Measurements from ENCODE around the gene ARID3A. TPM values are rescaled to one million over a fixed set of nuclear protein-coding genes. Genes with fewer than 3 reads are reported as not detected.
A peak's percentile ranks its signal among the peaks of the same experiment; 100 is the strongest.

ARID3A gene
- total RNA-seq, 2 experiments from 2014 or later: 28.7 to 33.2 TPM

DNA sequence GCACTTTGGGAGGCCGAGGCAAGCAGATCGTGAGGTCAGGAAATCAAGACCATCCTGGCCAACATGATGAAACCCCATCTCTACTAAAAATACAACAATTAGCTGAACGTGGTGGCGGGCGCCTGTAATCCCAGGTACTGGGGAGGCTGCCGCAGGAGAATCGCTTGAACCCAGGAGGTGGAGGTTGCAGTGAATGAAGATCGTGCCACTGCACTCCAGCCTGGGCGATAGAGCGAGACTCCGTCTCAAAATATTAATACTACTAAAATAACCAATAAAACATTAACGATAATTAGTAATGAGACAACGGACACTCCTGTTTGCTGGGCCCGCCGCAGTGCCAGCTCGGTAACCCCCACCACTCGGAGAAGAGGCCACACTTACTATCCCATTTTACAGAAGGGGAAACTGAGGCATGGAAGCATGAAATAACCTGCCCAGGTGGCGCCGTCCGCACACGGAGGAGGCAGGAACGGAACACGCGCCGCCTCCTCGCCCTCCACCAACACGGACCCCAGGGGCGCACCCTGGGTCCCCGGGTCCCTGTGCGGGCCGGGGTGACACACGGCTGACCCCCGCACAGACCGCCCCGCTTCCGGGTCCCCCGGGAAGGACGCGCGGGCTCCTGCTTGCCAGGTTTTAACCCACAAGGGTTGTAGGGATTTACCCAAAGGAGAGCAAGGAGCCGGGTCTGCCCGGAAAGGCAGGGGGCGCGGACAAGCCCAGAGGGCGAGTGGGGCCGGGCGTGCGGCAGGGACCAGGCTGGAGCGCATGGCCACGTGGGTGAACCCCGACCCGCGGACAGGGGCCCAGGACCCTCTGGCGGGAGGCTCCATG, 14.4 kb upstream of the ARID3A start:
- ATAC-seq (ENCODE audit: low read depth): no peak
- no peak for DNase-seq
- H3K27ac Mint-ChIP-seq: peak overlapping the region; percentile 60
- POLR2A ChIA-PET: no interaction called here
- peaks cover 37% of the 10 kb centered on the region for H3K4me1 Mint-ChIP-seq
- no peaks in the 10 kb centered on the region for H3K9me3 Mint-ChIP-seq
- no peaks in the 10 kb centered on the region for H3K27me3 Mint-ChIP-seq
- H3K36me3 Mint-ChIP-seq: peaks cover 4% of the 10 kb centered on the region
- H3K4me3 Mint-ChIP-seq: peak overlapping the region; percentile 60

DNA sequence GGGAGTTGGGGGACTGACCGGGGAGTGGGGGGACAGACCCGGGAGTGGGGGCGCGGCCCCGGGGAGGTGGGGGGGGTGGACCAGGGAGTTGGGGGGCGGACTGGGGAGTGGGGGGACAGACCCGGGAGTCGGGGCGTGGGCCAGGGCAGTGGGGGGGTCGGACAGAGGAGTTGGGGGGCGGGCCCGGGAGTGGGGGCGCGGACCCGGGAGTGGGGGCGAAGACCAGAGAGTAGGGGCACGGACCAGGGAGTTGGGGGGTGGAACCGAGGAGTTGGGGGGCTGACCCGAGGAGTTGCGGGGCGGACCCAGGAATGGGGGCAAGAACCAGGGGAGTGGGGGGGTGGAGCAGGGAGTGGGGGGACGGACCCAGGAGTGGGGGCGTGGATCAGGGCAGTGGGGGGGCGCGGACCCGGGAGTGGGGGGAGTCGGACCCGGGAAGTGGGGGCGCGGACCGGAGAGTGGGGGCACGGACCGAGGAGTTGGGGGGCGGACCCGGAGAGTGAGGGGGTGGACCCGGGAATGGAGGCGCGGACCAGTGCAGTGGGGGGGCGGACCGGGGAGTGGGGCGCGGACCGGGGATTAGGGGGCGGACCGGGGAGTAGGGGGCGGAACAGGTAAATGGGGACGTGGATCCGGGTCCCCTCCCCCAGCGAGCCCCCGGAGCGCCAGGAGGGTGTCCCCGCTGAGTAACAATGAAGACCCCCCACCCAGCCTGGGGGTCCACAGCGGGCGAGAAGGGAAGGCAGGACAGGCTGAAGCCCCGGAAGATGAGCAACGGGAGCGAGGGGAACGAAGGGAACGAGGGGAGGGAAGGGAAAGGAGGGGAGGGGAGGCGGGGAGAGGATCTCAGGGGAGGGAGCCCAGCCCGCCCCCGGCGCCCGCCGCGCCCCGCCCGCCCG, 13.4 kb upstream of the ARID3A start:
- POLR2A ChIA-PET: interaction anchor here (1.6 to 1.9 kb wide), 2 partner anchors 19 to 49 kb away, joined by 5 to 8 read pairs; partner anchors contain the start of genes MED16 and RNU6-9
- DNase-seq (no peak), ATAC-seq (ENCODE audit: low read depth) (no peak)
- Mint-ChIP-seq H3K9me3 (no peaks in the 10 kb centered on the region), H3K27me3 (no peaks in the 10 kb centered on the region), H3K4me3 (peak overlapping the region; percentile 91), H3K27ac (peak overlapping the region; percentile 95), H3K4me1 (peaks cover 28% of the 10 kb centered on the region), H3K36me3 (peaks cover 4% of the 10 kb centered on the region)

DNA sequence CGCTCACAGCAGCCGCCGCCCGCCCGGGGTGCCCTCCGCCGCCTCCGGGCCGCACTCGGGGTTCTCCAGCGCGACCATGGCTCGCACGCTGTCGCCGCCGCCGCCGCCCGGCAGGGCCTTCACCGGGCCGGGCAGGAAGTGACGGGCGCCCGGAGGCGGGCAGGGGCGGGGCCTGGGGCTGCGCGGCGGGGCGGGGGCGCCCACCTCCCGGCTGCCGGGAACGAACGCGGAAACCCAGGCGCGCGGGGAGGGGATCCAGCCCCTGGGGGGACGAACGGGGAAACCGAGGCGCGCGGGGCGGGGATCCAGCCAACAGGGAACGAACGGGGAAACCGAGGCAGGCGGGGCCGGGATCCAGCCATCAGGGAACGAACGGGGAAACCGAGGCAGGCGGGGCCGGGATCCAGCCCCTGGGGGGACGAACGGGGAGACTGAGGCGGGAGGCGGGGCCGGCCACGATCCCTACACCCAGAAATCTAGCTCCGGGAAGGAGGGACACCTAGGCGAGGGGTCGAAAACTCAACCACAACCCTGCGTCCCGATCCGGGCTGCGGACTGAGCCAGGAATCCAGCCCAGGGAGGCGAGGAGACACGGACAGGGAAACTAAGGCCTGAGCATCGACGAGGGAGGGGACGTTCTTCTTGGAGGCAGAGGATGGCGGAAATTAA, 12.6 kb upstream of the ARID3A start, which contains the start of gene R3HDM4:
Gene R3HDM4, minus strand, starts transcription at position 140 of the 669 bp plus-strand sequence. Its CDS starts 62 bp downstream, at position 78.
- peaks cover 2% of the 10 kb centered on the region for H3K27me3 Mint-ChIP-seq
- POLR2A ChIA-PET: interaction anchor here (1.2 to 1.9 kb wide), 3 partner anchors 8 to 49 kb away, joined by 3 to 8 read pairs (median 5); partner anchors contain the start of genes MED16 and RNU6-9
- no peaks in the 10 kb centered on the region for H3K9me3 Mint-ChIP-seq
- DNase-seq: peak; percentile 92
- peak within 1 kb of the TSS; percentile 91 for H3K4me3 Mint-ChIP-seq
- H3K4me1 Mint-ChIP-seq: peaks cover 25% of the 10 kb centered on the region
- ATAC-seq (ENCODE audit: low read depth): peak; percentile 53
- H3K36me3 Mint-ChIP-seq: peaks cover 4% of the 10 kb centered on the region
- H3K27ac Mint-ChIP-seq: peak within 1 kb of the TSS; percentile 95

DNA sequence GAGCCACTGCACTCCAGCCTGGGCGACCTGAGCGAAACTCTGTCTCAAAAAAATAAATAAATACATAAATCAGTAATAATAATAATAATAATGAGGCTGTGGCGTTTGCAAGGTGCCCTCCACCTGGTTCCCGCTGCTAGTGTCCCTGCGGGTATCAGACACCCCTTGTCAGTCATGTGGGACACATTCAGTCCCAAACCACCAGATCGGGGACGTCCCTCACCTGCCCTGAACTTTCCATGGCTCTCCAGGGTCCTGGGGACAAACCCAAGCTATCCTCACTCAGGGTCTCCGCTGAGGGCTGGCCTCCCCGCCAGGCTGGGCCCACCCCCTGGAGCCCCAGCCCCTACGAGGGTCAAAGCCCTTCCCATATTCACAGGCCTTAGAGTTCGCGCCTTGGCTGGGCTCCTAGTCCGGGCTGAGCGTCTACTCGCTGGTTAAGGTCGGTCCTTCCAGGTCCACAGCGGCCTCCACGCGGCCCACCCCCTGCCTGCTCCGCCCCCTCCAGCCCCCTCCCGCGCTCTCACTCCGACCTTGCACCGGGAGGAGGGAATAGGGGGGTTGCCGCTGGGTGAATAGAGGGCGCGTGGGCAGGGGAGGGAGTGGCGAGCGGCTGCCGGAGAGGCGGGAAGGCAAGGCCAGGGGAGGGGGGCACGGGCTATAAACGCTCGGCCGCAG, 9.1 kb upstream of the ARID3A start:
- no peaks in the 10 kb centered on the region for H3K9me3 Mint-ChIP-seq
- H3K4me1 Mint-ChIP-seq: peaks cover 10% of the 10 kb centered on the region
- no peaks in the 10 kb centered on the region for H3K36me3 Mint-ChIP-seq
- no peak overlapping the region for H3K27ac Mint-ChIP-seq
- H3K27me3 Mint-ChIP-seq: peaks cover 8% of the 10 kb centered on the region
- DNase-seq (no peak), ATAC-seq (ENCODE audit: low read depth) (no peak)
- peak overlapping the region; percentile 28 for H3K4me3 Mint-ChIP-seq
- POLR2A ChIA-PET: interaction anchor here (1.2 kb wide), 1 partner anchor 54 kb away, joined by 4 read pairs; no protein-coding TSS in a partner anchor

DNA sequence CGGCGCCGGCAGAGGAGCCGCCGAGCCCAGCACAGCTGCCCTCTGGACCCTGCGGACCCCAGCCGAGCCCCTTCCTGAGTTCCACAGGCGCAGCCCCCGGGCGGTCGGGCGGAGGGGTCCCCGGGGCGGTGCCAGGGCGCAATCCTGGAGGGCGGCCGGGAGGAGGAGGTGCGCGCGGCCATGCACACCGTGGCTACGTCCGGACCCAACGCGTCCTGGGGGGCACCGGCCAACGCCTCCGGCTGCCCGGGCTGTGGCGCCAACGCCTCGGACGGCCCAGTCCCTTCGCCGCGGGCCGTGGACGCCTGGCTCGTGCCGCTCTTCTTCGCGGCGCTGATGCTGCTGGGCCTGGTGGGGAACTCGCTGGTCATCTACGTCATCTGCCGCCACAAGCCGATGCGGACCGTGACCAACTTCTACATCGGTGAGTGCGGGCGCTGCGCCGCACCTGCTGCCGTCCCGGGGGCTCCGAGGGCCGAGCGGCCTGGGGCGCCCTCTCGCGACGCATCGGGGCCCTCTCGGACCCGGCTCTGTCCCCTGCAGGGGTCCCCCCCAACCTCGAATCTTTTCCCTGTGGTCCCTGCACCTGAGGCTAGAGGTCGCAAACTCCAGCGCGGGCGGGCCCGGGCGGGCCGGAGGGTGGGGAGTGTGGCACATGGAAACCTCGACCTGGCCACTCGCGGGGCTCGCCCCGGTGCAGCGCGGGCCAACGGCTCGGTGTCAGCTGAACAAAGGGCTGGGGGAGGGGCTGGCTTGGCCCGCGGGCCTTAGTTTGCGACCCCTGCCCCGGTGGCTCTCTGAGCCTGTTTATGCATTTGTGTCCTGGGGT, 8.3 kb upstream of the ARID3A start, which contains the start of gene KISS1R:
Gene KISS1R, plus strand, starts transcription at position 11 of the 829 bp plus-strand sequence. Its CDS starts 170 bp downstream, at position 181.
- peaks cover 13% of the 10 kb centered on the region for H3K4me1 Mint-ChIP-seq
- H3K9me3 Mint-ChIP-seq: no peaks in the 10 kb centered on the region
- peak; percentile 15 for ATAC-seq (ENCODE audit: low read depth)
- no peak within 1 kb of the TSS for H3K27ac Mint-ChIP-seq
- peak; percentile 75 for DNase-seq
- no peaks in the 10 kb centered on the region for H3K36me3 Mint-ChIP-seq
- peaks cover 8% of the 10 kb centered on the region for H3K27me3 Mint-ChIP-seq
- peak within 1 kb of the TSS; percentile 76 for H3K4me3 Mint-ChIP-seq
- POLR2A ChIA-PET: interaction anchor here (0.6 to 3.2 kb wide), 4 partner anchors 9 to 57 kb away, joined by 3 to 26 read pairs (median 4); no protein-coding TSS in a partner anchor

DNA sequence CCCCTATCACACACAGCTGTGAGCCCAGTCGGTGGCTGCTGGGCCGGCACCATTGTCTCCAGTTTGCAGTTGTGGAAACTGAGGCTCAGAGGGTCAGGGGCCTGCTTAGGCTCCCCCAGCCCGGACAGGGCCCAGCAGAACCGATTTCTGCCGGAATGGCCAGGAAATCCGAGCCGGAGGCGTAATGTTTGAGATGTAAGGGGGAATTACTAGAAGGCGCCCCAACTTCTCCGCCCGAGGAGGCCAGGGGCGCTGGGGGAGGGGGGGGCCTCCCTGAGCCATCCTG, 7.7 kb upstream of the ARID3A start:
- Mint-ChIP-seq H3K4me1 (peaks cover 13% of the 10 kb centered on the region), H3K27ac (no peak overlapping the region), H3K36me3 (no peaks in the 10 kb centered on the region), H3K4me3 (peak overlapping the region; percentile 76), H3K27me3 (peaks cover 8% of the 10 kb centered on the region), H3K9me3 (no peaks in the 10 kb centered on the region)
- POLR2A ChIA-PET: interaction anchor here (0.6 to 3.2 kb wide), 4 partner anchors 10 to 58 kb away, joined by 3 to 26 read pairs (median 4); no protein-coding TSS in a partner anchor
- DNase-seq (no peak), ATAC-seq (ENCODE audit: low read depth) (no peak)

DNA sequence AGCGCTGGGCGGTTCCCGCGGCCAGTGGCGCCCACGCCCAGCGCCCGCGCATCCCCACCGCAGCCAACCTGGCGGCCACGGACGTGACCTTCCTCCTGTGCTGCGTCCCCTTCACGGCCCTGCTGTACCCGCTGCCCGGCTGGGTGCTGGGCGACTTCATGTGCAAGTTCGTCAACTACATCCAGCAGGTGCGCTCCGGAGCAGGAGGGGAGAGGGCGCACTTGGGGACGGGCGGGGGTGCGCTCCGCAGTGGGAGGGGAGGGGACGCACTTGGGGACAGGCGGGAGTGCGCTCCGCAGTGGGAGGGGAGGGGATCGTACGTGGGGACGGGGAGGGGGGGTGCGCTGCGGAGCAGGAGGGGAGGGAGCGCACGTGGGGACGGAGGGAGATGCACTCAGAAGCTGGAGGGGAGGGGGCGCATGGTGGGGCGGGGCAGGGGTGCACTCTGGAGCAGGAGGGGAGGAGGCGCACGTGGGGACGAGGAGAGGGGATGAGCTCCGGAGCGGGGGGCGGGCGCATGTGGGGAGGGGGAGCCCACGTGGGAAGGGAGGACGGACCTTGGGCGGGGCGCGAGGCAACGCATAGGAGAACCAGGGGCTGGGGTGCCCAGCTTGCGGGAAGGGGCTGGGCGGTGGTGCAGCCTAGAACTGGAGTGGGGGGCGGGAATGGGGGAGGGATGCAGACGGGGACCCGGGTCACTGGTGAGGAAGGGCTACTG, 7.2 kb upstream of the ARID3A start:
- DNase-seq (peak; percentile 64), ATAC-seq (ENCODE audit: low read depth) (no peak)
- H3K36me3 Mint-ChIP-seq: no peaks in the 10 kb centered on the region
- H3K27ac Mint-ChIP-seq: no peak overlapping the region
- H3K27me3 Mint-ChIP-seq: peaks cover 8% of the 10 kb centered on the region
- POLR2A ChIA-PET: interaction anchor here (0.6 to 3.2 kb wide), 6 partner anchors 10 to 66 kb away, joined by 3 to 26 read pairs (median 4); partner anchors contain the start of genes MED16, RNU6-9 and WDR18
- H3K9me3 Mint-ChIP-seq: no peaks in the 10 kb centered on the region
- peak overlapping the region; percentile 65 for H3K4me3 Mint-ChIP-seq
- peaks cover 12% of the 10 kb centered on the region for H3K4me1 Mint-ChIP-seq

DNA sequence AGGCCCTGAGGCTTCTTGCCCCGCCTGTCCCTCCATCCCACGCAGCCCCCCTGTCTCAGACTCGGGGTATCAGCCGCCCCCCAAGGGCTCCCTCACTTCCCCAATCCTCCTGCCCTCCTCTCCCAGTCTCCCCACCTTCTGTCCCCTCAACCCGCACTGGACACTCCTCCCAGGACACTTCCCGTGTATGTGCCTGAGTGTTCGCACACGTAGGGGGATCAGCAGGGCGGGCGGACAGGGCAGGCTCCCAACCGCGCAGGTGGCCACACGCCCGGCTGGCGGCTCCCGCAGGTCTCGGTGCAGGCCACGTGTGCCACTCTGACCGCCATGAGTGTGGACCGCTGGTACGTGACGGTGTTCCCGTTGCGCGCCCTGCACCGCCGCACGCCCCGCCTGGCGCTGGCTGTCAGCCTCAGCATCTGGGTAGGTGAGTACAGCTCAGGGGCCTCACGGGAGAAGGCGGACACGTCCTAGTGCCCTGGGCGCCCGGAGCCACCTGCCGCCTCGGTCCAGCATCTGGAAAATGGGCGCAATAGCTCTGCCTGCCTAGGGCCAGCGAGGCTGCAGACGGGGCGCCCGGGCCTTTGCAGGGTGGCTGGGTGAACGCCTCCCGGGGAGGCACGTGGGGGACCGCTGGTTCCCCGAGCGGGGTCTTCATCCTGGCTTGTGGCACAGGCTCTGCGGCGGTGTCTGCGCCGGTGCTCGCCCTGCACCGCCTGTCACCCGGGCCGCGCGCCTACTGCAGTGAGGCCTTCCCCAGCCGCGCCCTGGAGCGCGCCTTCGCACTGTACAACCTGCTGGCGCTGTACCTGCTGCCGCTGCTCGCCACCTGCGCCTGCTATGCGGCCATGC, 6.4 kb upstream of the ARID3A start:
- Mint-ChIP-seq H3K27ac (no peak overlapping the region), H3K4me1 (peaks cover 14% of the 10 kb centered on the region), H3K4me3 (peak overlapping the region; percentile 65), H3K9me3 (no peaks in the 10 kb centered on the region), H3K36me3 (no peaks in the 10 kb centered on the region), H3K27me3 (peaks cover 8% of the 10 kb centered on the region)
- DNase-seq: peak; percentile 73
- POLR2A ChIA-PET: interaction anchor here (0.6 to 3.2 kb wide), 4 partner anchors 26 to 119 kb away, joined by 3 to 26 read pairs (median 6); partner anchors contain the start of genes MED16, RNU6-9 and WDR18
- peak; percentile 27 for ATAC-seq (ENCODE audit: low read depth)

DNA sequence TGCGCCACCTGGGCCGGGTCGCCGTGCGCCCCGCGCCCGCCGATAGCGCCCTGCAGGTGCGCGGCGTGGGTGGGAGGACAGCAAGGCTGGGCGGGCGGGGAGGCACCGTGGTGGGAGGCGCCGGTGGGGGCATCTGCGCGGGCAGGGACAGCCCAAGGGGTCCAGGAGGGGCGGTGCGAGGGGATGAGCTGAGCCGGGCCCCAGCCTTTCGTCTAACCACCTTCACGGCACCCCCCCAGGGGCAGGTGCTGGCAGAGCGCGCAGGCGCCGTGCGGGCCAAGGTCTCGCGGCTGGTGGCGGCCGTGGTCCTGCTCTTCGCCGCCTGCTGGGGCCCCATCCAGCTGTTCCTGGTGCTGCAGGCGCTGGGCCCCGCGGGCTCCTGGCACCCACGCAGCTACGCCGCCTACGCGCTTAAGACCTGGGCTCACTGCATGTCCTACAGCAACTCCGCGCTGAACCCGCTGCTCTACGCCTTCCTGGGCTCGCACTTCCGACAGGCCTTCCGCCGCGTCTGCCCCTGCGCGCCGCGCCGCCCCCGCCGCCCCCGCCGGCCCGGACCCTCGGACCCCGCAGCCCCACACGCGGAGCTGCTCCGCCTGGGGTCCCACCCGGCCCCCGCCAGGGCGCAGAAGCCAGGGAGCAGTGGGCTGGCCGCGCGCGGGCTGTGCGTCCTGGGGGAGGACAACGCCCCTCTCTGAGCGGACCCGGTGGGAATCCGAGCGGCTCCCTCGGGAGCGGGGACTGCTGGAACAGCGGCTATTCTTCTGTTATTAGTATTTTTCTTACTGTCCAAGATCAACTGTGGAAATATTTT, 5.6 kb upstream of the ARID3A start:
- POLR2A ChIA-PET: interaction anchor here (0.6 to 3.2 kb wide), 5 partner anchors 12 to 119 kb away, joined by 3 to 26 read pairs (median 3); partner anchors contain the start of genes MED16, RNU6-9 and WDR18

More for the DNA sequence above, 5.6 kb upstream of the ARID3A start:
- peaks cover 8% of the 10 kb centered on the region for H3K27me3 Mint-ChIP-seq
- H3K4me3 Mint-ChIP-seq: peak overlapping the region; percentile 84
- ATAC-seq (ENCODE audit: low read depth) (peak; percentile 40), DNase-seq (peak; percentile 80)
- no peaks in the 10 kb centered on the region for H3K36me3 Mint-ChIP-seq
- peaks cover 12% of the 10 kb centered on the region for H3K4me1 Mint-ChIP-seq
- peak overlapping the region; percentile 61 for H3K27ac Mint-ChIP-seq
- no peaks in the 10 kb centered on the region for H3K9me3 Mint-ChIP-seq

Data from activated naive CD8-positive, alpha-beta T cell treated with anti-CD3 and anti-CD28 coated beads, Interleukin-2, amount 10 ng/mL, durations not matched to agents 7 days and 5 days (primary cell).